CD4-positive, alpha-beta T cell treated with Interleukin-17A for 1 hour (primary cell): Measurements from ENCODE around the gene OMA1.
A peak's percentile ranks its signal among the peaks of the same experiment; 100 is the strongest.
"Not testable (repeated sequence)": the region's sequence is repeated elsewhere in the genome, so short reads cannot be mapped to it uniquely, and the experiment has no call there.

Experiments used
- DNase-seq: peaks from one replicate; pipeline ENCODE4 v3.0.0-alpha.2; 2020

OMA1 gene

DNA sequence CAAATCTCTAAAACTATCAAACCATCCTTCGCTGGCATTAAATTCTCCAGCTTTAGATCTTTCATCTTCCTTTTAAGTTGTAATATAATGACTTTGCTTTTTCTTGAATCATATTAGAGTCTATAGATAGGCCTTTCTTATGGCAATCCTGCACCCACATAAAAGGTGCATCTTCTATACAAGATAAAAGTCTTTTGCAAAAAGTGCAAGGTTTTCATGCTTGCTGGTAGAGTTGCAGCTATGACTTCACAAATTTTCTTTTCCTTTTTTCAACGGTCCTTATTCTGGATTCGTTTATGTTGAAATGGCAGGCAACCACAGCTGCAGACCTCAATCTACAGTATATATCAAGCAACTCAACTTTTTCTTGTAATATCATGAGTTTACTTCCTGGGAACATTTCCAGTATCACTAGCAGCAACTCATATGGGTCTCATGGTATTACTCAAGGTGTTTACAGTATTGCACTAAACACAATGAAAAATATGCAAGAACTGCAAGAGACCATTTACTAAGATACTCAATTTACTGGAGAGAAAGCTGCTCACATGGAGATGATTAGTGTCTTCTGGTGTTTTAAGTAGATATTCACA lies 22.1 kb downstream of the OMA1 start:
- no peak for DNase-seq

DNA sequence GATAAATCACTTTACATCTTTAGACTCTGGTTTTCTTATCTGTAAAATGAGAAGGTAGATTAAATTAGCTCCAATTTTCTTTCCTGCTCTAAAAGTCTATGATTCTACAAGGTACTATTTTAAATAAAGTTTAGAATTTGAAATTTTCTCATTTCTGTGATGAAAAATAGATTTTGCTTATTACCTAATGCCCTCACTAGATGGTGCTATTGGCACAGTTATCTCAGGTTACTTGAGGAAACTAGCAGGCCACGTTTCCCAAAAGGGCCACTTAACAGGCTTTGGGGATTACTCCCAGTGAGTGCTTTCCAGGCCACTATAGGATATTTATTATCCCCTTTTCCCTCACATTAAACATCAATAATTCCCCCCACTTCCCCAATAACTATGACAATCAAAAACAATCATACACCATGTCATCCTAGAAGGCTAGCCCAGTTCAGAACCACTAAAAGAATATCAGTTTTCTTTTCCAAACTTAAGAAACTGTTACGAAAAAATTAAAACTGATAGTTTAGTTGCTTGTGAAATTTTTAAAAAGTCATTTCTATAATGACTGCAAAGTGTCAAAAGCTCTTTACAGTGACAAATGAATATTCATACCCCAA lies 30.6 kb downstream of the OMA1 start:
- peak; percentile 73 for DNase-seq

DNA sequence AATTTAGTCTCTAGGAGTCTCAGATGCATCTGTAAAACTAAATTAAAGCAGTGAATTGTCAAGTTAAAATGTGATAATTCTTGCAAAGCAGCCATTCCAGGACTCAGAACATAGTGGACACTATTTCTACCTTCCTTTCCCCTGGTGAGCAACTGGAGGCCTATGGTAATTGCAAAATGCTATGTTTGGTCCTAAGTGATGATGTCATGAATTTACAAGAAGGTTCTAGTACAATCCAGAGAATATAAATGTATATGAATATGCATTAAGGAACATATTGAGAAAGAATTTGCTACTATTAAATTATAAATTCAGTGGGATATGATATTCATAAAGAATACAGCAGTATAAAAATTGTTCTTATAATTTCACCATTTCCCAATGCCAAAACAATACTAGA lies 32.6 kb downstream of the OMA1 start:
- no peak for DNase-seq

DNA sequence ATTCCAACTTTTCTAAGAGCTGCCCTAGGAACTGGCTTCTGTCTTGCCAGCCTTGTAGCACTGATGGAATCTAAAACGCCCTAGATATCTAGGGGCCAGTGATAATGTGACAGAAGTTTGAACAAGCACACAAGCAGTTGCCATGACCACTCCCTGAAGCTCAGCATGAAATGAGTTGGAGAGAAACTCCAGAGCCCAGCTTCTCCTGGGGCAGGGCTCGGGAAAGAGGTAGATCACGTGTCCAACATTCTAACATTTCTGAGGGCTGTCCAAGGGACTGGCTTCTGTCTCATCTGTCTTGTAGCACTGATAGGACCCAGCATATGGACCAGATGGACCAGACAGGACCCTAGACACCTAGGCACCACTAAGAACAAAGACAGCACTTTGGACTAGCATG lies 37.9 kb downstream of the OMA1 start:
- DNase-seq, result no peak

DNA sequence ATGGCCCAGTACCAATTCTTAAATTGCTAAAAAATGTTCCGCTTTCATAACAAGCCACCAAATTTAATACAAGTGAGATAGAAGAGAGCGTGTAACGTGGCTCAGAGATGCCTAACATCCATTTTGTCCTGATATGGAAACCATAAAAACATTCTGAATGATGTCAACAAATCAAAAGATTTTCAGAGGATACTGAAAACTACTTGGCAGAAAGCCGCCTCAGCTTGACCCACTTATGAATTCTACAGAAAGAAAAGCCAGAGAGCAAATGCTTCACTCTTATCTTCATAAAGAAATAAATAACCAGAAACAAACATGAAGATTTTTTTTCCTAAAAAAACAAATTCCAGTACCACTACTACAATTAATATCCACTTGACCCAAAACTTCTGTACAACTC lies 41.2 kb downstream of the OMA1 start:
- DNase-seq, result no peak

DNA sequence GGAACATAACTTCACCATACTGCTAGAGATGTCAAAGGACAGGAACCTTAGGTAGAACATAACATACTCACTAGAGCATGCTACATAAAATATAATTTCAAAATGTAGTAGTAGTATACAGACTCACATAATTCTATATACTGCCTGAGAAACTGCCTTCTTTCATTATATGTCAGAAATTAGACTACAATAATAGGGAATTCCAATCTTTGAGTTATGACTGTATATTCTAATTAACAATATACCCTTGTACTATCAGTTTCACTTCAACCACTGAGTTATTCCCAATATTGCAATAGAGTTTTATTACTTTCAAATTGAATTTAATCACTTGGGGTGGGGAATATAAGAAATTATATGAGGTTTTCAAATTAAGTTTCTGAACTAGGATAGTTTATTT lies 44.0 kb downstream of the OMA1 start:
- DNase-seq, result no peak

DNA sequence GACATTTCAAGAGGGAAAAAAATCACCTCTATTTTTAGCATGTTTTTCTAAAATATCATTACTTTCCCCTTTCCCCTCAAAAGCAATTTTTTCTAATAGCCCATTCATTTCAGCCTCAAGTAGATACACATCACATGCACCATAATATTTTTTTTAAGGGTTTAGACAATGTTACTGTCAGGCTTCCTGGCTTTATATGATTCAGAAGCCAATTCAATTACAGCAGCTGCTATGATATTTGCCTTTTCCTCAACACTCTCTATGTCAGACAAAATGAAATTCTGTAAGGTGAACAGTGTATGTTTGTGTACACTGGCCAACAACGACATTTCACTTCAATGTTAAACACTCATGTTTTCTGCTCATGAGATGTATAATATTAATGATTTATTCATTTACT lies 46.5 kb downstream of the OMA1 start:
- DNase-seq, result no peak

DNA sequence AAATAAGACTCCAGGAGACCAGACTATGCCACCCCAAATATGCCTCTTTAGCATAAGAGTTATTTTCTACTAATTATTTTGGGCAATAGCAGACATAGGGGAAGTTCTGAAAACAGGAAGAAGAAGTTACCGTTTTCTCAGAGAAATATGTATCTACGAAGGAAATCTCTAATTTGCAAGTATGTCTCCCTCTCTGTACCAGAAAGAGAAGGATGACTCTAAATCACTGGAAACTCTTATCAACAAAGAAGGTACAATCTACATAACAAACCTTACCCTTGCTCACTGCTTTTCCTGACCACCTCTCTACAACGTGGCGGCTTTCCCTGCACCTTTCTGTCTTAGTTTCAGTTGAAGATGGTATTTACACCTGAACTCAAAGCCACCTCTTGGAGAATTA lies 49.0 kb downstream of the OMA1 start:
- no peak for DNase-seq

DNA sequence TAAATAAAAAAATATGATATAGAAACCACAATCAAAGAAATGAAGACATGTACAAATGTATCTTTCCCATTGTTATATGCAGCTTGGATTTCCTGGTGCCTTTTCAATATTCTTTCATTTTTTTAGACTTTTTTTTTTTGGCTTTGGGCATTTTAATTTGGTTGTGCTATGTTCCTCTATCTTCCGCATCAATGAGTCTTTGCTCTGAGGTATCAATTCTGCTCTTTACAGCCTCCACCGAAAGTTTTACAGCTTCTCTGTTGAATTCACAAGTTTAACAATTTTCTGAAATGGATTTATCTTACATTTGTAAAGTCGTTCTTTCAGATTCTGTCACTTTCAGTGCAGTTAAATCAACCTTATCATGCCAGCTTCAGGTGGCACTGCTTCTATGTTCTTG lies 50.5 kb downstream of the OMA1 start:
- no peak for DNase-seq

DNA sequence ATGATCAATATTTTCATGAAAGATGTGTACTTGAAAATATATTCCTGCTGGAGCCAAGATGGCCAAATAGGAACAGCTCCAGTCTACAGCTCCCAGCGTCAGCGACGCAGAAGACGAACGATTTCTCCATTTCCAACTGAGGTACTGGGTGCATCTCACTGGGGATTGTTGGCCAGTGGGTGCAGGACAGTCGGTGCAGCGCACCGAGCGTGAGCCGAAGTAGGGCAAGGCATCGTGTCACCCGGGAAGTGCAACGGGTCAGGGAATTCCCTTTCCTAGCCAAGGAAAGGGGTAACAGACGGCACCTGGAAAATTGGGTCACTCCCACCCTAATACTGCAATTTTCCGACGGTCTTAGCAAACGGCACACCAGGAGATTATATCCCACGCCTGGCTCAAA lies 57.6 kb downstream of the OMA1 start:
- not testable (repeated sequence) for DNase-seq

DNA sequence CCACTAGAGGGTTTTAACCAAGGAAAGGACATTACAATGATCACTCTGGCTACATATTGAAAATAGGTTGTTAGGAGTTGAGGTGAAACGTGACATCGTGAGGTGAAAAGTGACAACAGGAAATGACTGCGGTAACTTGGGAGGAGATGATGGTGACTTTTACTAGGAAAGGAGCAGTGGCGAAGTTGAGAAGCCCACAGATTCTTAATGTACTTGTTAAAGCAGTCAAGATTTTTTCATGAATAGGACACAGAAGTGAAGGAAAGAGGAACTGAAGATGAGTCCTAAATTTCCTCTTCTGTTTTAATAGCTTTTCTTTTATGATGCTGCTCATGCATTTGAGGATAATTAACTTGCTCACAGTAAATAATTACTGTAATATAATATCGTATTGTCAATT lies 59.5 kb downstream of the OMA1 start:
- DNase-seq, result peak; percentile 4

DNA sequence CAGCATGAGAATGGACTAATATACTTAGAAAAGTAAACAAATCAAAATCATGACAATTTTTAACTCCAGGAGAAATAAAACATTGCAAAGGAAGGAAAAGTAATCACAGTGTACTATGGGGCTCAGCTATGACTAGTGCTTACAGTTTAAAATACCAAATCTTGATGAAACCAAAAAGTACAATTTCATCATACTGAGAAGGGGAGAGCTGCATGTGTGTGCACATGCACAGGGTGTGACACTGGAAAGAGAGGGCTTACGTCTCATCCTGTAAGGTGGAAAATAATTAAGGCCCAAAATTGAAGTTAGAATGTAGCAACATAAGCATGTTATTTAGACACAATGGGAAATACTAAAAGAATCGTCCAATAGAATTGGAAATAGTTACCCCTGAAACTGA lies 64.6 kb downstream of the OMA1 start:
- DNase-seq, result no peak

DNA sequence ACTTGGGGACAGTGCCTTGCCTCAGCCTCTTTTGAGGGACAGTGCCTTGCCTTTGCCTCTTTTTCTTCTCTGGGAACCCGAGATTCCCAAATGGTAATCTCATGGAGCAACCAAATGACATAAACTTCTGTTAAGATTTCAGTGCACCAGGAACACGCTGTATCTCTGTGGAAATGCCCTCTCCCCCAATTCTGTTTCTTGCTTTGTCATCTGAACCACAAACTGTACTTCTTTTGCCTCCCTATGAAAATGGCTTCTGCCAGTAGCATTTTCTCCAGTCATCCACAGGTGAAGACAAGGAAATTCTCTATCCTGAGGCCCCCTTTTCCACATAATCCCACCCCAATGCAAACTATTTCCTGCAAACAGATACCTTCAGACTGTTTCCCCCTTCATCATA lies 66.3 kb downstream of the OMA1 start:
- no peak for DNase-seq

DNA sequence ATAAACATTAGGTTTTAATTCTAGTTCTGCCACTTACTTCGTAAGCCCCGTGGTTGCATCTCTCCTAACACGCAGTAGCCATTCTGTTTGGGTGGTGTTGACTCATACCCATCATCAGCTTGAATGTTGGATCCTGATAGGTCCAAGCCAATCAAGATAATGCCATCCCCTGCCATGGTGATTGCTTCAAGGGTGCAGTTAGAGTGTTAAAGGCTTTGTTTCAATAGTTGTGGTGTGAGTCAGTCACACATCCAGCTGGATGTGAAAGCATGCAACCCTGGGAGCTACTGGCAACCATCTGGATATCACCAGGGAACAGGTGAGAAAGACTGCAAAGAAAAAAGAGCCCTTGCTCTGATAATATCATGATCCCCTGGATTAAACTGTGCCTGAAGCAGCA lies 69.1 kb downstream of the OMA1 start:
- no peak for DNase-seq

DNA sequence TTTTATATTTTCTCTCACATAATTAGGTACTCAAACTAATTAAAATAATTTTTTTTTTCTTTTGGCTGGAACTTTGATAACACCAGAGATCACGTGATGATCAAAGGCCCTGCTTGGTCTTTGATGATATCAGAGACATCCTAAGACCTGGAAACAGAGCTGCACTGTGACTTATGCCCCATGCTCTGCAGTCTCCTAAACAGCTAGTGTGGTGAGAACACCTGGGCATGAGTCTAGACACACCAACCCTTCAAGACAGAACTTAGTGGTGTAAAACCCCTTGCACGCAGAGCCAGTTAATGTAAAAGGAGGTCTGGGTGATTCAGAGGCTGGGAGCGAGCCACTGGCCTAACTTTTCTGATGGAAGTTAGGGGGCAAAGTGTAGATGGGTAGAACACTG lies 70.3 kb downstream of the OMA1 start:
- DNase-seq, result no peak

DNA sequence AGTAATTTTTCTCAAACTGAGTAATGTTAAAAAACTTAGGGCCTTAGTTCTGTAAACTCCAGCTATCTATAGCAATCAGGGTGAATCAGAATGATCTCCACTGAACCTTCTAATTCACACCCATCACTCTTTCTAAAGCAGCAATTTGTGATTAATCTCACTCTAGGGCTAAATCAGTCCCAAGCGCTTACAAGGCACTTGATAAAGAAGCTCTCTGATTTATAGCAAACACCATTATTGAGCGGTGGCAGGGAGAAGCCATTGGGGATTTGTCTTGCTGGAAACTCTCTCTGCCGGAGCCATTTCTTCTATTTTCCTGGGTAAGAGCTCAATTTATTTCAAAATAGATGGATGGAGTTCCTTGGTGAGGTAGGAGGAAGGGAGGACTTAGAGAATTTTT lies 77.0 kb downstream of the OMA1 start:
- DNase-seq, result no peak

DNA sequence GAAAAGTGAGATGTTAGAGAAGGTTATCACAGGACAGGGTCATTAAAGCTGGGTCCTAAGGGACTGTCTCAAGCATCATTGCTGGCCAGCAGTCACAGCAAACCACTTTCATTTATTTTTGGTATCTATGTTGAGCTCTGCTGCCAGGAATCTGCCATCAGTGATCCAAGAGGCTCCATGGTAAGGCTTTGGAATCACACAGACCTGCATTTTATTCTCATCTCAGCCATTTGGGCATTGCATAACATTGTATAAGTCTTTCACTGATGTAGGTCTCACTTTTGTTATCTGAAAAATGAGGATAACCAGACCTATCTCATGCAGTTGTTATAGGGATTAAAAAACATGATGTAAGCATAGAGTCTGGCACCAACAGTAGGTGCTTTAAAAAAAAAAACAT lies 77.5 kb downstream of the OMA1 start:
- DNase-seq, result no peak

DNA sequence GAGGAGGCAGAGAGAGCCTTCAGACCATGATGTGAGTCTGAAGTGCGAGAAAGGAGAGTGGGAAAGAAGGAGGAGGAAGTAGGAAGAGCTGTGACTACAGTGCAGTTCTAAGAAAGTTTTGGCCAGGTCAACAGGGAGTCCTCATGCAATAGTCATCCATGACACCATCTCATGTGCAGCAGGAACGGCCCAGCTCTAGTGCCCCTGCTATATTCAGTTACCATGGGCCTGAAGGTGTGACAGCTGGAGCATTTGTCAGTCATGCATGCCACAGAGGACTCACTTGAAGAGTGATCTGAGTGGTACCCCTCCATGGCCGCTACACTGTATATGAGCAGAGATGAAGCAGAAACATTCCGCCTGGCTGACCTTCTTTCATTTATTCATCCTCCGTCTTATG lies 77.9 kb downstream of the OMA1 start:
- no peak for DNase-seq

DNA sequence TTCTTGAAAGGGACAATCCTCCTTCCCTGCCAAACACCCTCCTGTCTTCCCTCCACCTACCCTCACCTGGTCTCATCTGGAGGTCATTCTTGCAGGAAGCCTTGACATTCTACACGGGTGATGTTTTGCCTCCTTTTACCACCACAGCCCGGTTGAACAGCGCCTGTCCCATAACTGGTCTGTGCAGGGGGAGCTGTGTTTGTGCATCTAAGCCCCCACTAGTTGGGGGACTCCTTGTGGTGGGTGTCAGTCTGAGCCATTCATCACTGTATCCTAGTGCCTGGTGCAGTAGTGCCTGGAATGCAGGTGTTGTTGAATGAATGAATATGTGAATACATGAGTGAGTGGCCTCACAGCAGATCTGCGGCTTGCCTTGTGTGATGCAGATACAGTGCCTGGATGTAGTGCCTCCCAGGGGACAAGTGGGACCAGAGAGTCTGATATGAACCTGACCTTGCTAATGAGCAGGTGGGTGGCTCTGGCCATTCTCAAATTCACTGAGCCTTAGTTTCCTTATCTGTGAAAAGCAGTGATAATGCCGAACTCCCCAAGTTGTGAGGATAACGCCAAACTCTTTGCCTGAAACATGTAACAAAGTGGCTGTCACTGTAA lies 79.8 kb downstream of the OMA1 start:
- DNase-seq, result no peak

DNA sequence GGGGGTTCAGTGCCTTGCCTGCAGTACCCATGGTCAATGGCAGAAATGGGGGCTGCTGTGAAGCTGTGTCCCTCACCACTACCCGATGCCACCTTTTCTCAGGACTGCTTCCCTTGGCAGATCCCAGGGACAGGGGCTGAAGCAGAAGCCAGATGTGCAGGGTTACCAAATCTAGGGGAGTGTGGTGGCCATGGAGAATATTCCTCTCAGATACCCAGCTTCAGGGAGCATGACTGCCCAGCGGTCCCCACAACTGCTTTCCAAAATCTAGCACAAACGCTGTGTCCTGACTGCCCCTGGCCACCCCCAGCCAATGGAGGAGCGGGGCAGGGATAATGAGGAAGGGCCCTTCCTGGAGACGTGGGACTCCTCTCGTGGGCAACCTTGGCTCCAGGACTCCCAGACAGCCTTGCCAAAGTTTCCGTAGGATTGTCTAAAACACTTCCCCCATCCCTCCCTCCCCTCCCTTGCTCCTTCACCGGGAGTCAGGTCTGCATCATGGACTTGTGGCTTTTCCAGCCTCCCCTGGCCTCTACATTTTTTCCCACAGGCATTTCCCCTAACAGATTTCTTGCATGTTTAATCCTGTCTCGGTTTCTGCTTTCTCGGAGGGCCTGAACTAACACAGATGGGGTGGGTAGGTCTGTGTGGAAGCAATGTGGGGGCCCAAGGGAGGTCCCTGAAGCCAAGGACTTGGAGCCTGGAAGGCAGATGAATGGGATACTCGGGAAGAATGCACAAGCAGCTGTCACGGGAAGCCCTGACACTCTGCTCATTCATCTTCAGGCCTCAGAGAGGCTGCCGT lies 80.5 kb downstream of the OMA1 start:
- DNase-seq, result no peak

DNA sequence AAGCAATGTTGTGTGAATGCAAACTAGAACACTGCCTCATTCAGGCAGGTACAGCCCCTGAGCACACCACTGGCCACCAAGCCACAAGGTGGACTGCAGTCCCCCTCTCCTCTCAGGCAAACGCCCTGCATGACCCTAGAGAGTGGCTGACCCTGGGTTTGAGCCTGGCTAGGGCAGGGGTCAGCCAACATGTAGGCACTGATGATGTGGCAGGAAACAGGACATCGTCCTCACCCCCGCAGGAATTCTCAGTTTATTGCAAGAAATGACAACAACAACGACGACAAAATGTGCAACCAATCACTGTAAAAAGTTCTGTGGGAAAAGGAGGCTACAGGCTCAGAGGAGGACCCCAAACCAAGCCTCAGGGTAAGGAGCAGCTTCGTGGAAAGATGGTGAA lies 81.3 kb downstream of the OMA1 start:
- DNase-seq, result no peak

DNA sequence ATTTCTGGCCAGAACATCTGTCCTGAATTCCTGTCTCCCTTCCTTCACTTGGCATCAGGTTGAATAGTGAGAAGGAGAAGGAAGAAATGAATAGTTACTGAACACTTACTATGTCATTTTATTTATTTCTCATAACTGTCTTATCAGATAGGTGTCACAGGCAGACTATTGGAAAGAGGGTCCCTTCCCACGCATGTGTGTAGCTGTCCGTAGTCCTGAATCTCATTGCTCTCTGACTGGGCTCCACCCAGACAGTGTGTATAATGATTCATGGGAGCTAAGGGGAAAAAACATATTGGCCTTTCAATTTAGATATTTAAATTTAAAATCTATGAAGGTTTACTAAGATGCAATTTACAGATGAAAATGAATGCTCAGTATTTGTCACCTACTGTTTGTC lies 86.1 kb downstream of the OMA1 start:
- DNase-seq, result no peak

DNA sequence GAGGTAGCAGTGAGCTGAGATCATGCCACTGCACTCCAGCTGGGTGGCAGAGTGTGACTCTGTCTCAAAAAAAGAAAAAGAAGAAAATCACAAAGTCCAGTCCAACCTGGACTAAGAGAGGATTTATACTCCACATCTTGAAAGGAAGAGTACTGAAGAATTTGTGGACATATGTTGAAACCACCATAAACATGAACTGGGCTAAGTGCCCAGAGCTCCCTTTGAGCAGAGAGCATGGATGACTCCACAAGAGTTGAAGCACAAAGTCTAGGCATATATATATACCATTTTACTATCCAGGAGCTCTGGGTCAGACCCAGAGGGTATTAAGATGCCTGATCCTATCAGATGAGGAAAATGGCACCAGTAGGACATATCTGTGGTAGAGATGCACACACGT lies 86.6 kb downstream of the OMA1 start:
- DNase-seq, result no peak

DNA sequence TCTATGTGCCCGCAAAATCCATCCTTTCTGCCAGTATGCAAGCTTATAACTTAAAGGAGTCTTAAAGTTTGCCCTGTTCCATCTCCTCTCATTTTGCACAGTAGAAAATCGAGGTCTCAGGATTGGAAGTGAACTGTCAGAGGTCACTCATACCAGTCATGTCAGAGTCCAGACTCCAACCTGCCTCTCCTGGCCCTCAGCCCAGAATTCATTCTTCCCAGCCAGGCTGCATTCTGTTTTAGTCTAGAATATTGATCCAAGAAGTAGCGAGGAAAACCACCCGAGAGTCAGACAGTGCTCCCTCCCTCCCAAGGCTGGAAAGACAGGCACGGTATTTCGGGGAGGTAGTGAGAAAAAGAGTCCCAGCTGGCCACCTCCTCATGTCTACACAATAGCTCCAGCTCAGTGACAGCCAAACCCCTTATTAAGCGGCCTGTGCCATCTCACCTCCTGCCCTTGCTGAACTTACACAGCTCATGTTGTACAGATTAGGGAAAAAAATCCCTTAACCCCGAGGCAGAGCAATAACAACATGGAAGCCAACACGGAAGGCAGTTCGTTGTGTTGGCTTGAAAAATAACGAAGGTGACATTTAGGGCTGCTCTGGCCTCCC lies 89.4 kb downstream of the OMA1 start:
- no peak for DNase-seq
